HL-60/S4 treated with phorbol 12-myristate 13-acetate at 8.2 ng/mL for 4 days and 3 days (cell line): ENCODE measurements around the gene CDC42SE2.
"Not testable (repeated sequence)": the region's sequence is repeated elsewhere in the genome, so short reads cannot be mapped to it uniquely, and the experiment has no call there.

Experiments
- in situ Hi-C: fragments of 300-500 bp; cut with MboI; formaldehyde crosslinking; loops from 2 replicates; pipeline ENCODE4 v1.15.0; 2022; ENCODE audit warnings: low sequenced_read_pairs

Gene CDC42SE2

DNA sequence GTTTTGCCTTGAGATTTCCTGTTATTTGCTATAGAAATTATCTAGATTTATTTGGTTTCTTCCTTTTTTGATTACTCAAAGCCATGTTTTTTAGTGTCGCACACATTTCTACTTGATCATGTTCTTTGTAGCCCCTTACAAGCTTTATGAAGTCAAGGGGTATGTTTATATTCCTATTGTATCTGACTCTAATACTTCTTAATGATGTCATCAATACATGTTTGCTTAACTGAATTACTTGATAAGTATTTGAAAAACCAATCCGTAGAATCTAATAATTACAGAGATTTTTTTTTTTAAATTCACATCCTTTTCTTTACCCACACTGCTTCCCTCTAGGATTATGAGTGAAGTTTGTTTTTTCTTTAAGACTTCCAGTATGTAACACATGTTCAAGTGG lies 53.0 kb downstream of the CDC42SE2 start:
- in situ Hi-C loops = no loop called here

DNA sequence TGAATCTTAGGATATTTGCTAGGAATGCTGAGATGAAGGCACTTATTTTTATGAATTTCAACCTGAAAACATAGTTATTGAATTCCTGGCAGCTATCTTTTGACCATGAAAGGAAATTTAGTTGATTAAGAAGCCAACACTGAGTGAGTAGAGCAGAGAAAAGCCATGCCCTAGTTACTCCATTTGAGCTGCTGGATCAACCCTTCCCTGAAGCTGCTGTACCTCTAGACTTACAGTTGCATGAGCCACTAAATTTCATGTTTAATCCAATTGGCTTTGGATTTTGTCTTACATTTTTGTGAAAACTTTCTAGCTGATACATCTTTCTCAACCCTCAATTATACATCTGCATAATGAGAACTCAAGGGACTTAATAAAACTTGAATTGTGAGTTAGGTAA lies 54.6 kb downstream of the CDC42SE2 start:
- in situ Hi-C loops = no loop called here

DNA sequence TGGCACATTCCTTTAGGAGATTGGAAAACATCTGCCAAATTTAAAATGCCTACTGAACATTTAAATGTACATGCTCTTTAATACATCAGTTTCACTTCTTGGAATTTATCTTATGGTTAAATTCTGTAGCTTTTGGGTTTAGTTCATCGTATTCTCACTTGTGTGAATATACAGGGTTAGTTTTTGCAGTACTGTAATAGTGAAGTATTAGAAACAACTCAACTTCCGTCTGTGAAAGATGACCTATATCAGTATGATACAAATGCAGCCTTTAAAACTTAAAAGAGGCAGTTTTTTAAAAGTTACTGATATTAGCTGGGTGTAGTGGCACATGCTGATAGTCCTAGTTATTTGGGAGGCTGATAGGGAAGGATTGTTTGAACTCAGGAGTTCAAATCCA lies 57.2 kb downstream of the CDC42SE2 start:
- in situ Hi-C loops = no loop called here

DNA sequence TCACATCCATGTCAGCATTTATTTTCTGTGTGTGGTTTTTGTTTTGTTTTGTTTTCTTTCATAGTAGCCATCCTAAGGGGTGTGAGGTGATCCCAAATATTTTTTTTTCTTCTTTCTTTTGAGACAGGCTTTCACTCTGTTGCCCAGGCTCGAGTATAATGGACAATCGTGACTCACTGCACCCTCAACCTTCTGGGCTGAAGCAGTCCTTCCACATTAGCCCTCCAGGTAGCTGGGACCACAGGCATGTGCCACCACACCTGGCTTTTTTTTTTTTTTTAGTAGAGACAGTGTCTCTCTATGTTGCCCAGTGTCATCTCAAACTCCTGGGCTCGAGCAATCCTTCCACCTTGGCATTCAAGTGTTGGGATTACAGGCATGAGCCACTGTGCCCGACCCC lies 59.1 kb downstream of the CDC42SE2 start:
- in situ Hi-C loops = no loop called here

GRCh38 chr5:131323378-131323777 lies 59.5 kb downstream of the CDC42SE2 start:
- in situ Hi-C loops = no loop called here

- in situ Hi-C loops = no loop called here
Measured at GRCh38 chr5:131324303-131324702, 60.5 kb downstream of the CDC42SE2 start.

GRCh38 chr5:131328536-131329285 lies 64.9 kb downstream of the CDC42SE2 start:
- in situ Hi-C loops = no loop called here

- in situ Hi-C loops = no loop called here
Measured at GRCh38 chr5:131329286-131329560, 65.4 kb downstream of the CDC42SE2 start.

- in situ Hi-C loops = no loop called here
Measured at GRCh38 chr5:131330031-131330430, 66.2 kb downstream of the CDC42SE2 start.

DNA sequence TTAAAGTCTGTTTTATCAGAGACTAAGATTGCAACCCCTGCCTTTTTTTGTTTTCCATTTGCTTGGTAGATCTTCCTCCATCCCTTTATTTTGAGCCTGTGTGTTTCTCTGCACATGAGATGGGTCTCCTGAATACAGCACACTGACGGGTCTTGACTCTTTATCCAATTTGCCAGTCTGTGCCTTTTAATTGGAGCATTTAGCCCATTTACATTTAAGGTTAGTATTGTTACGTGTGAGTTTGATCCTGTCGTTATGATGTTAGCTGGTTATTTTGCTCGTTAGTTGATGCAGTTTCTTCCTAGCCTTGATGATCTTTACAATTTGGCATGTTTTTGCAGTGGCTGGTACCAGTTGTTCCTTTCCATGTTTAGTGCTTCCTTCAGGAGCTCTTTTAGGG lies 71.9 kb downstream of the CDC42SE2 start:
- in situ Hi-C loops = not testable (repeated sequence)

DNA sequence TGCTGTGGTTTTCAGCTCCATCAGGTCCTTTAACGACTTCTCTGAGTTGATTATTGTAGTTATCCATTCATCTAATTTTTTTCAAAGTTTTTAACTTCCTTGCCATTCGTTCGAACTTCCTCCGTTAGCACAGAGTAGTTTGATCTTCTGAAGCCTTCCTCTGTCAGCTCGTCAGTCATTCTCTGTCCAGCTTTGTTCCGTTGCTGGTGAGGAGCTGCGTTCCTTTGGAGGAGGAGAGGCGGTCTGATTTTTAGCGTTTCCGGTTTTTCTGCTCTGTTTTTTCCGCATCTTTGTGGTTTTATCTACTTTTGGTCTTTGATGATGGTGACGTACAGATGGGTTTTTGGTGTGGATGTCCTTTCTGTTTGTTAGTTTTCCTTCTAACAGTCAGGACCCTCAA lies 72.9 kb downstream of the CDC42SE2 start:
- in situ Hi-C loops = not testable (repeated sequence)

GRCh38 chr5:131337240-131338050 lies 73.6 kb downstream of the CDC42SE2 start:
- in situ Hi-C loops = not testable (repeated sequence)

DNA sequence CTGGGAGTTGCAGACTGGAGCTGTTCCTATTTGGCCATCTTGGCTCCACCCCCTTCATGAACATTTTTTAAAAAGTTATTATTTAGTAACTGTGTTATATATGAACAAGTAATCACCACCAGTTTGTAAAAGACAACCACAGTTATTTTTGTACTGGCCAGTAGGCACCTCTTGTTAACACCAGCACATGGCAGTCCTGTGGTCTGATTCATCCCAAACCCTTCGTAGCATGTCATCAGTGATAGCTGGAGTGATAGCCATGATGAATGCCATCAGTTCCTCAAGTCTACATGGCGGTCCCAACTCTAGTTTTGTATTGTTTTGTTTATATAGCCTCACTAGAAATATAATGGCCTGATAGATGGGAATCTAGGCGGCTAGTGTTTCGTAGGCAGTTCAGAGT lies 74.2 kb downstream of the CDC42SE2 start:
- in situ Hi-C loops = no loop called here

GRCh38 chr5:131344288-131344687 lies 80.4 kb downstream of the CDC42SE2 start:
- in situ Hi-C loops = not testable (repeated sequence)

- in situ Hi-C loops = not testable (repeated sequence)
Measured at GRCh38 chr5:131346204-131346603, 82.4 kb downstream of the CDC42SE2 start.

GRCh38 chr5:131353991-131354390 lies 90.1 kb downstream of the CDC42SE2 start:
- in situ Hi-C loops = no loop called here

- in situ Hi-C loops = no loop called here
Measured at GRCh38 chr5:131355971-131356528, 92.2 kb downstream of the CDC42SE2 start.

DNA sequence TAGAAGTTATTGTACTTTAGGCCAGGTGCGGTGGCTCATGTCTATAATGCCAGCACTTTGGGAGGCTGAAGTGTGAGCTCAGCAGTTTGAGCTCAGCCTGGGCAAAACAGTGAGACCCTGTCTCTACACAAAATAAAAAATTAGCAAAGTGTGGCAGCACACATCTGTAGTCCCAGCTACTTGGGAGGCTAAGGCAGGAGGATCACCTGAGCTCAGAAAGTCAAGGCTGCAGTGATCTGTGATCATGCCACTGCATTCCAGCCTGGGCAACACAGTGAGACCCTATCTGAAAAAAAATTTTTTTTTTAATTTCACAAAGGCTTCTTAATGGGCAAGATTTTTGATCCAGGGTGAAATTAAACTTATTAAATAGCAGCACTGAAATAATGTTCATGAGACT lies 92.8 kb downstream of the CDC42SE2 start:
- in situ Hi-C loops = no loop called here

DNA sequence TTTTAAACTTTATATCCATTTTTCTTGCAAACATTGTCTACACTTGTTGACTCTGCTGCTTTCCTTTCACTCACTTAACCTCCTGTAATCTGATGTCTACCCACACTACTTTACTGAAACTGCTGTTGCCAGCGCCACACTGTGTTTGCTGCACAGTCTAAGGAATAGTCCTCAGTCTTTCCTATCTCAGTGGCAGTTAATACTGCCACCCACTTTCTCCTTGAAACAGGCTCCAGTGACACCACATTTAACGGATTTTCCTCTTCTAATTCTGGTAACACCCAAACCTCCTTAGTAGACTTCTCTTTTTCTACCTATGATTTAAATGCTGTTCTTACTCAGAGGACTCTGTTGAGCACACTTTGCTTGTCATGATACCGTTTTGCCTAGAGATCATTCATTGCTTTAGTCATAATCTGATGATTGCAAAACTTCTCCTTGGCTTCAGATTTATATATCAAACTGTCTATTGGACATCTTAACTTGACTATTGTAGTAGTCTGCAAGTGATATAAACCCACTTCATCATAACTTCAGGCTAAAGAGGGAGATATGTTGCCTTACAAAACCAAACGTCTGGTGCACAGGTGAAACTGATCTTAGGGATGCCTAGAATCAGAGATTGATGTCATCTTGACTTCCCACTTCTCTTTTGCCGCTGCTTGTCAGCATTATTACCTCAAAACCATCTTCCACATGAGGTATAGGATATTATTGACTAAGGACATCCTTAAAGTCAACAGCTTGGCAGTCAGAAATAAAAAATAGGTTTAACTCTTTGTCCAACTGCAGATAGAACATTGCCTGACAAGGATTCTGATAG lies 94.1 kb downstream of the CDC42SE2 start:
- in situ Hi-C loops = no loop called here

DNA sequence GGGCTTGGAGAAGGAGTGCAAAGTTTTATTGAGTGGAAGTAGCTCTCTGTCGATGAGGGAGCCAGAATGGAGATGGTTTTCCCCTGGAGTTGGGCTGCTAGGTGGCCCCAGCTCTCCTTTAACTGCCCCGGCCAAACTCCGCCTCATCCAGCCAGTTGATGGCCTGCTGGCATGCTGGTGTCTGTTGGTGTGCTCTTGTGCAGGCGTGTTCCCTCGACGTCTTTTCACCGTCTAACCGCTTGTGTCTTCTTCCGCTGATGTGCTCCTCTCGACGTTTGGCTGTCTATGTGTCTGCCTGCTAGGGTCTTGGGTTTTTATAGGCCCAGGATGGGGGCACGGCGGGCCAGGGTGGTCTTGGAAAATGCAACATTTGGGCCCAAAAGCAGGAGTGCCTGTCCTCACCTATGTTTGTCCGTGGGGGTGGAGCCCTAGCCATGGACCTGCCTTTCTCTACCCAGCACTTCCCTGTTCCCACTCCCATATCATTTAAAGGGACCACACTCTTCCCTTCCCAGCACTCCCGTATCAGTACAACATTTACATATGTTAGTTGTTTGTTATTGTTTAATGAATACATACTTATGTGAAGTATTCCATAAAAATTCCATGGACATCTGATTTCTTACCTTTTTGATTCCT lies 97.9 kb downstream of the CDC42SE2 start:
- in situ Hi-C loops = no loop called here
